KBM-7 (cell line): ENCODE results near the gene MYOZ1.
"Not testable (repeated sequence)": the region's sequence is repeated elsewhere in the genome, so short reads cannot be mapped to it uniquely, and the experiment has no call there.

Source experiments
- DNase-seq: peaks from one replicate; pipeline ENCODE4 v3.0.0-alpha.2; 2015
- in situ Hi-C: fragments of 300-500 bp; cut with MboI; formaldehyde crosslinking; loops from 2 replicates; pipeline ENCODE4 v1.14.3; 2020; ENCODE audit warnings: low sequenced_read_pairs, low pct_unique_long_range_greater_than_20kb, mixed read lengths

MYOZ1 gene

DNA sequence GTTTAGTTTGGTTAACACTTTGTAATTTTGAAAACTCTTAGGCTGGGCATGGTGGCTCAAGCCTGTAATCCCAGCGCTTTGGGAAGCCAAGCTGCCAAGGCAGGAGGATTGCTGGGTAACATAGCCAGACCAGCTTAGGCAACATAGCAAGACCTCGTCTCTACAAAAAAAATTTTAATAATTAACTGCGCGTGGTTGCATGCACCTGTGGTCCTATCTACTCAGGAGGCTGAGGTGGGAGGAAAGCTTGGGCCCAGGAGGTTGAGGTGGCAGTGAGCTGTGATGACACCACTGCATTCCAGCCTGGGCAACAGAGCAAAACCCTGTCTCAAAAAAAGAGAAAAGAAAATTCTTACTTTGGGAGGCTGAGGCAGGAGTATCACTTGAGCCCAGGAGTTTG, 18.2 kb downstream of the MYOZ1 start:
- DNase-seq: no peak
- in situ Hi-C loops: no loop called here

DNA sequence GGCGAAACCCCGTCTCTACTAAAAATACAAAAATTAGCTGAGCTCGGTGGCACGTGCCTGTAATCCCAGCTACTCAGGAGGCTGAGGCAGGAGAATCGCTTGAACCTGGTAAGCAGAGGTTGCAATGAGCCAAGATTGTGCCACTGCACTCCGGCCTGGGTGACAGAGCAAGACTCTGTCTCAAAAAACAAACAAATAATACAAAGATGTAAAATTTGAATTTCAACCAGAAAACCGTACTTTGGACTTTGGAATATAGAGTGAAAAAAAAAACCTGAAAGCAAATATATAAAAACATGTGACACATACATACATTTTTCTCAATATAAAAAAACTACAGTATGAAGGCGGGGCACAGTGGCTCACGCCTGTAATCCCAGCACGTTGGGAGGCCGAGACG, 20.3 kb downstream of the MYOZ1 start:
- in situ Hi-C loops: not testable (repeated sequence)

DNA sequence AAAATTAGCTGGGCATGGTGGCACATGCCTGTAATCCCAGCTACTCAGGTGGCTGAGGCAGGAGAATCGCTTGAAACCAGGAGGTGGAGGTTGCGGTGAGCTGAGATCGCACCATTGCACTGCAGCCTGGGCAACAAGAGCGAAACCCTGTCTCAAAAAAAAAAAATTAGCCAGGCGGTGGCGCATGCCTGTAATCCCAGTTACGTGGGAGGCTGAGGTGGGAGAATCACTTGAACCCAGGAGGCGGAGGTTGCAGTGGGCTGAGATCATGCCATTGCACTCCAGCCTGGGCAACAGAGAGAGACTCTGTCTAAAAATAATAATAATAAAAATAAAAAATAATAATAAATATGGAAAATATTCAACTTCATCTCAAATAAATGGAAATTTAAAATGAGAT, 24.1 kb downstream of the MYOZ1 start:
- in situ Hi-C loops, DNase-seq: not testable (repeated sequence)

More for the DNA sequence above, 20.3 kb downstream of the MYOZ1 start:
- DNase-seq: not testable (repeated sequence)

DNA sequence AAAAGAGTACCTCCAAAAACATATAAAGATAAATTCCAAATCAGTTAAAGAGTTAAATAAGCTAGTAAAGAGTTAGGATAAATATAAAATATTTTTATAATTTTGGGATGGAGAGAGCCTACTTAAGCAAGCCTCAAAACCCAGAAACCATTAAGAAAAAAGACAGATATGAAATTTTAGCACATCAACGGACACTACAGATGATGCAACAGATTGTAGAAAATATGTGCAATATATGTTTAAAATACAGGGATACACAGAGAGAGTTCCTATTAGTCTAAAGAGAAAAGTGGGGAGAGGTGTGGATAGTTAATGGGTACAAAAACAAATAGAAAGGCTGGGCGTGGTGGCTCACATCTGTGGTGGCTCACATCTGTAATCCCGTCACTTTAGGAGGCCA, 26.6 kb downstream of the MYOZ1 start:
- no peak for DNase-seq
- in situ Hi-C loops: no loop called here

DNA sequence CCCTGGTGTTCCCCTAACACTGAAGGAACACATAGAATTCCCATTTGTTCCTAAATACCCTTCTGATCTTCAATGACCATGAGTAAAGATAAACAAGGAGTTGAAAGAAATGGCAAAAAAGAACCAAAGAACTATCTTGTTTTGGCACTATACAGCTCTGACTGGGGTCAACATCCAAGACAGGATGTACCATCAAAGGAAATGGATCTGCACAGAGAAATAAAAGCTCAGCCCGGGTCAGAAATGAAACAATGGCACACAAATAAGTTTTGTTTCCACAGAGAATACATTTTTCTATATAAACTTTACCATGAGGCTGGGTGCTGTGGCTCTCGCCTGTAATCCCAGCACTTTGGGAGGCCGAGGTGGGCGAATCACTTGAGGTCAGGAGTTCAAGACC, 32.2 kb downstream of the MYOZ1 start:
- in situ Hi-C loops: no loop called here
- no peak for DNase-seq

DNA sequence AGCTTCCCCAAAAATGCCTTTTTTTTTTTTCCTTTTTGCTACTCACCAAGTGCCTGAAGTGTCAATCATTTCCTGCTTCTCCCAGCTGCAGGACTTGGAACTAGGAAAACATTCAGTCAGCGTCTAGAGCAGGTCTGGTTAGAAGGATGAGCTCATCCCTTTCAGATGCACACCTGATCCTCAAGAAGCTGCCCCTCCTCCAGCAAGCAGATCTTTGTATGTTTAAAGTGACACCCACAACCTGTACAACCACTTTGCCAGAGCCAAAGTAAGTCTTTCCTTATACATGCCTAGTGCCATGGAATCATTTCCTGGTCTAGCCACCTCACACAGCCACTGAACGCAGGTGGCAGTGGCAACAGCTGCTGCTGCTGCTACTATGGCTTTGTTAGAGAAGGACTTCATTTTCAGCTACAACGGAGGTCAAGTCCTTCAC, 39.8 kb downstream of the MYOZ1 start:
- DNase-seq: no peak
- in situ Hi-C loops: no loop called here

DNA sequence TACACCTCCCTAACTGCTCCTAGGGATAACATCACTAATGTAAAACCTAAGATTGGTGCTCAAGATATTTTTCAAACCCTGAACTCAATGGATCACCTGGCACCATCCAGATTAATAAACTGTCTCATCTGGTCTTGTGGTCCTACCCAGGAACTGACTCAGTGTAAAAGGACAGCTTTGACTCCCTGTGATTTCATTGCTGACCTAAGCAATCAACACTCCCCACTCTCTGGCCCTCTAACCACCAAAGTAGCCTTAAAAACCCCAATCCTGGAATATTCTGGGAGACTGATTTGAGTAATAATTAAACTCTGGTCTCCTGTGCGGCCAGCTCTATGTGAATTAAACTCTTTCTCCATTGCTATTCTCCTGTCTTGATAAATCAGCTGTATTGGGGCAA, 43.9 kb downstream of the MYOZ1 start:
- in situ Hi-C loops: no loop called here
- DNase-seq: no peak

DNA sequence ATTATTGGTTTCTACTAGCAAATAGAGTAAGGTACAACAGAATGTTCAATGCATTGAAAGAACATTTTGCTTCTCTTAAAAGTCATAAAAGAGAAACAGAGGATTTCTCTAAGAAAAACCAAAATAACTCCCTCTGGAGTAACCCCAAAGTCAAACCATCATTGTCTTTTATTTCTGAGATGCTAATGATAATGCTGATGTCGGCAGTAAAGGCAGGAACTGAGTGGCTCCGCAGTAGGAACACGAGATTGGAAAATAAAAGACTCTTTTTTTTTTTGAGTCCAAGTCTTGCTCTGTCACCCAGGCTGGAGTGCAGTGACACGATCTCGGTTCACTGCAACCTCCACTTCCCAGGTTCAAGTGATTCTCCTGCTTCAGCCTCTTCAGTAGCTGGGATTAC, 47.5 kb downstream of the MYOZ1 start:
- in situ Hi-C loops: no loop called here
- DNase-seq: no peak

DNA sequence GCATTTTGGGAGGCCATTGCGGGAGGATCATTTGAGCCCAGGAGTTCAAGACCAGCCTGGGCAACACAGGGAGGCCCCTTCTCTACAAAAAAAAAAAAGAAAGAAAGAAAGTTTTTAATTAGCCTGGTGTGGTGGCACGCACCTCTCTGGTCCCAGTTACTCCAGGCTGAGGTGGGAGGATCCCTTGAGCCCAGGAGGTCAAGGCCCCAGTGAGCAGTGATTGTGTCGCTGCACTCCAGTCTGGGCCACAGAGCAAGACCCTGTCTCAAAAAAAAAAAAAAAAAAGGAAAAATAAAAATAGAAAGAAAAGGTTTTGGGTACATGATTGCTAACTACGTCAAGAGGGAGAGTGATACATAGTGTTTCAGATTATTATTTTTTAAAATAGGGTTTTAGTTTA, 48.2 kb downstream of the MYOZ1 start:
- DNase-seq: no peak
- in situ Hi-C loops: no loop called here

DNA sequence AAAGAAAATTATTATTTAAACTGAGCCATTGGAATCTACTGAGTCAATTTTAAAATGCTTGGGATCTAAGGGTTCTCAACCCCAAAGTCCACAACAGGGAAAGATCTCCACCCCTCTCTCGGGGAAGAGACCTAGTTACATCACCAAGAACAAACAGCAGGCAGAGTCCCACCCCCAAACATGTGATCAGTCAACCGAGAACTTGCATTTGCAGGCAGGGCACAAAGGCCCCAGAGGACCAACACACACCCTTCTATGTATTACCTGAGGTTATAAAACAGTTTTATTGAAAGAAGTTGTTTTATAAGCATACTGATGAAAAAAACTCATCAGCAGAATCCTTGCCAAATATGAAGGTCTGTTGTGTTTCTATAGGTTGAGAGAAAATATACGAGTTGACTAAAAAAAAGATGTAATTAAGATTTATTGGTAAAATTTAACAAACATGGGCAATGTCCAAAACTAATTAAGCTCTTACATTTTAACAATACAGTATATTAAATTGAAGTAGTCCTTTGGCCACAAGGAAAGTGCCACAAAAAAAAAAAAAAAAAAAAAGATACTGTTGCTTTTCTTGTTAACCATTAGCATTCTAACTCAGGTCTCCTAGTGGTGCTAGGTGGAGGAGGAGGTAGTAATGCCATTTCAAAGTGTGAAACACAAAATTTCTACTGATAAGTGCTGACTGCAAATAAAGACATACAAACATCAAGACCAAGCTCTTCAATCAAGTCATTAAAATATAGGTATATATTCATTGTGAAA, 49.2 kb downstream of the MYOZ1 start:
- in situ Hi-C loops: no loop called here
- peak; percentile 62 for DNase-seq

DNA sequence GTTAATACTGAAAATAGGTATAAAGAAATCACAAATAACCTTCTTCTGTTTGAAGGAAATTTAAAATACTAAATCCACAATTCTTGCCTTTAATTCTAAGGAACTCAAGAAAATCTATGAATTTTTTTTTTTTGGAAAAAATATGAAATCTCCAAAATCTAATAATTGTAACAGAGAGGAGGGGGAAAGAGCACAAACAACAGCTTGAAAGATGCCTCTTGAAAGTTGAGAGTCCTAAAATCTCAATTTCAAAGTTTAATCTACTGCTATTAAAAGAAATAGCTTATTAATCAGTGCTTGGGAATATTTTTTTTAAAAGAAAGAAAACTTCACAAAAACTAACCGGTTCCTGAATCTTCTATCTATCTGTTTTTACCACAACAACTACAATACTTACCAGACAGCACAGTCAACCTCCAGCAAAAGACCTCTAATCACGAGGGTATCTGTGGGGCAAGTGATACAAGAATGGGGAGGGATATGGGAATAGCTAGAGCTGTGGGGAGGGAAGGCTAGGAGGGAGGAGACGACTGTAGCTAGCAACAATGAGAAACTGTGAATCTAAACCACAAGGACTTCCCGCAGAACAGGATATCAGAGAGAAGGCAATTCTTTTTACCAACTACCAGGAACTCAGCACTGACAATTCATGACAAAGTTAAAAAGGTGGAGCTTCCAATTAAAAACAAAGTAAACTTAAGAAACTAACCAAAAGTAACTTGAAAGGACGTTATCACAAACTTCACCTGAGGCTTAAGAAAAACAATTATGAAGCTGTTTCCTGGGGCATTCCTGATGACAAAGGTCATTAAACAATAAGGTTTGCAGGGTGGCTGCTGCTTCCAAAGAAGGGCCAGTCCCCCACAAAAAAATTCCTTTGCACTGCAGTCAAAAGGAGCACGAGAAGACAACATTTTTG, 50.1 kb downstream of the MYOZ1 start, which contains the start of gene USP54:
TSS of gene USP54 (minus strand) at position 462 of the 919 bp plus-strand sequence. CDS start 15,684 bp downstream, outside the sequence.
- peak; percentile 64 for DNase-seq
- in situ Hi-C loops: no loop called here

DNA sequence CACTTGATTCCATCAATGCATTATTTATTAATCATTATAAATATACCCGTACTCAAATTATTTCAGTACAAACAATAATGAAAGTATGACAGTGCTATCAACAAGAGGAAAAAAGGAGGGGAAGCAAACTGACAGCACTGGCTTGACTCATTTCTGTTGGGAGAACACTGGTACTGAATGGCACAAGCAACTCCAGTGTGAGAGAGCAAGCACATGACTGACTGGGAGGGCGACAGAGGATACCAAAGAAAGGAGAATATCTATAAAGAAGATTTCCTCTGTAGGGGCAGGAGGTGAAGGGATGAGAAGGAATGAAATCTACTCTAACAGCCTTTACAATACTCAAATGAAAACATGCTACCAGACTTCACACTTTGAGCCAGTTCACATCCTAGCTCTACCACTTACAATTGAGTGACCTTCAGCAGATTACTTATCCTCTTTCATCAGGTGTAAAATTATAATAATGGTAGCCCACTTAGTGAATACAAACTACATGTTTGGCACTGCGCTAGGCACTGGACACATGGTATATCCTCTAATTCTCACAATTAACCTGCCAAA, 51.6 kb downstream of the MYOZ1 start:
- DNase-seq: no peak
- in situ Hi-C loops: no loop called here

DNA sequence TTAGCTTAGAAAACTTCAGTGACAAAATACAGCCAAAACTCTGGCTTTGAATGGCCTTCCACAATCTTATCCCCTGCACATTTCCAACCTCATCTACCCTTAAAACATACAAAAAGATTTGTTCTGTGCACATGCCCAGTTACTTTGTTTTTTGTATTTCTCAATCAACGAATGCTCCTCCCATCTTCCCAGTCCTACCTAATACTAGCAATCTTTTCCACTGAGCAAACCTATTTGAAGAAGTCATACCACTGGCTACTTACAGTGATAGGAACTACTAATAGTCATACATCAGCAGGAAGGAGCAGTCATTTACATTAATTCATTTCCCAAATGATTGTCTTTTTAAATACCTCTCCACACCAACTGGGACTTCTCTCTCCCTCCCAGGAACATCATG, 52.6 kb downstream of the MYOZ1 start:
- in situ Hi-C loops: no loop called here
- no peak for DNase-seq

DNA sequence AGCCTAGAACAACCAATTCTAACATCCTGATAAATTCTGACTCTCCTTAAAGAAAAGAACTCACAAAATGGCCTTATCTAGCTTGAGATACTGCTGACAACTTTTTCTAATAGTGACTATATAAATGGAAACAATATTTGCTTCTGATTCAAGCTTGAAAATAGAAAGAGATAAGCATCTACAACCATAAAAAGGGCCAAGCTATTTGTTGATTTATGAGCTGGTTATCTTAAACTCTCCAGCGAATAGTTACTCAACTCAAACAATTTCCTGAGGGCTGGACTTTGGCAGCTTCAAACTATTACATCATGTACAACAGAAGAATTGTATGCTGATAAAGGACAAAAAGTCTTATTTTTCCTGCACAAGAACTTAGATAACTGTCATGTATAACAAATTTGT, 54.7 kb downstream of the MYOZ1 start:
- DNase-seq: peak; percentile 25
- in situ Hi-C loops: no loop called here

DNA sequence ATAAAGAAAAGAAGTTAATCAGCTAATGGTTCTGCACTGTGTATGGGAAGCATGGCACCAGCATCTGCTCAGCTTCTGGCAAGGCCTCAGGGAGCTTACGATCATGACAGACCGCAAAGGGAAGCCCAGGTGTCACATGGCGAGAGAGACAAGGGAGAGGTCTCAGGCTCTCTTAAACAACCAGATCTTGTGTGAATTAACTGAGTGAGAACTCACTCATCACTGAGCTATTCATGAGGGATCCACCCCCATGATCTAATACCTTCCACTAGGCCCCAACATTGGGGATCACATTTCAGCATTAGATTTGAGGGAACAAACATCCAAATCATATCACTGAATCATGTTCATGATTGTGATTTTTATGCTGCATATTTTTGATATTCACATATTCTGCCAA, 55.9 kb downstream of the MYOZ1 start:
- in situ Hi-C loops: no loop called here
- no peak for DNase-seq

DNA sequence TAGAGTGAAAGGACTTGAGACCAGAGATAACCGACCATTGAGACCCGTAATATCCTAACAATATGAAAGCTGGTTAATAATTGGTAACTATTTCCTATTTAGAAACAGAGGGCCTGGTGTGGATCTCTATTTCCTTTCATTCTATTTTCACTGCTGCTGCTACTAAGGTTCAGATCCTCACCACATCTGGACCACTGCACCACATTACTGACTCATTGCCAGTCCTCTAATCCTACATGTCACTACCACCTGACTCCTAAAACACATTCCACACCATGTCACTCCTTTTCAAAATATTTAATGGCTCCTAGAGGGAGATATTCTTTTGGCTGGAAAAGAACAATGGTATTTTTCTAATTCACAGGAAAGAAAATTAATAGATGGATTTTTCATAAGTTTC, 56.5 kb downstream of the MYOZ1 start:
- in situ Hi-C loops: no loop called here
- DNase-seq: no peak

DNA sequence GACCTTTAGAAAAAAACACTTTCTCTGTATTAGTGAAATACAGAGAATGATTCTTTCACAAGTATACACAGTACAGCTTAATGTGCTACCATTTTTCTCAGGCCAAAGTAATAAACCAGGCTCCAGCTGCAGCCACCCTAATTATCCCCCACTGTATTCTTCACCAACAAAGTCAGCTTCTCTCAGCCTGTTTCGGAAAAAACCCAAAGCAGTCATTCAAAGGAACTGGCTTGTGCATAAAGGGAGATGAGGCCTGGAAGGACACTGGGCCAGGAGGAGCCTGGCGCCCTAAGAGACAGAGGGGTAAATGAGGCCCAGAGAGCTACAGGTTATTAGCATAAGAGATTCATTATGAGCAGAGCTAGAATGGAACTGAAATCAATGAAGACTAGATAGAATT, 59.4 kb downstream of the MYOZ1 start:
- no peak for DNase-seq
- in situ Hi-C loops: no loop called here
